Endothelial cell (in vitro differentiated cells): Measurements from ENCODE around the gene TRAF3. TPM values are rescaled to one million over a fixed set of nuclear protein-coding genes. Genes with fewer than 3 reads are reported as not detected.

Experiments
- DNase-seq: peaks from one replicate; pipeline ENCODE4 v3.0.0; 2021; ENCODE audit warnings: low spot score
- H3K27ac Mint-ChIP-seq: one replicate; pipeline ENCODE4 v1.8.0; 2021; ENCODE audit warnings: mixed read lengths, inconsistent platforms; ENCODE audit not compliant: unreplicated experiment
- H3K27me3 Mint-ChIP-seq: one replicate; pipeline ENCODE4 v1.8.0; 2021; ENCODE audit warnings: mild to moderate bottlenecking, moderate library complexity, mixed read lengths, inconsistent platforms; ENCODE audit not compliant: unreplicated experiment
- H3K36me3 Mint-ChIP-seq: one replicate; pipeline ENCODE4 v1.8.0; 2021; ENCODE audit warnings: mild to moderate bottlenecking, low read depth, mixed read lengths, inconsistent platforms; ENCODE audit not compliant: unreplicated experiment
- H3K4me1 Mint-ChIP-seq: one replicate; pipeline ENCODE4 v1.8.0; 2021; ENCODE audit warnings: mild to moderate bottlenecking, mixed read lengths, inconsistent platforms; ENCODE audit not compliant: unreplicated experiment
- H3K4me3 Mint-ChIP-seq: one replicate; pipeline ENCODE4 v1.8.0; 2021; ENCODE audit warnings: mild to moderate bottlenecking, mixed read lengths, inconsistent platforms; ENCODE audit not compliant: unreplicated experiment
- H3K9me3 Mint-ChIP-seq: one replicate; pipeline ENCODE4 v1.8.0; 2021; ENCODE audit warnings: mixed read lengths, inconsistent platforms; ENCODE audit not compliant: unreplicated experiment
- total RNA-seq: library from RNA; stranded (reverse); fragmentation: NEBNext Ultra II Directional; extraction: Animal tissue kit (Norgen Biotek cat#: 25700); gene quantifications from one replicate; pipeline ENCODE4 v1.2.1, GENCODE V29; 2021; ENCODE audit not compliant: unreplicated experiment
- TF ChIP-seq, protein P1 (sequence below): fragments of 200-600 bp; sonication (generic); IDR thresholded peaks from one replicate; pipeline ENCODE4 v1.5.0; 2021; ENCODE audit warnings: antibody characterized with exemption; ENCODE audit not compliant: unreplicated experiment

The TRAF3 gene
- total RNA-seq, 1 donor from 2014 or later, result 9.7 TPM

DNA sequence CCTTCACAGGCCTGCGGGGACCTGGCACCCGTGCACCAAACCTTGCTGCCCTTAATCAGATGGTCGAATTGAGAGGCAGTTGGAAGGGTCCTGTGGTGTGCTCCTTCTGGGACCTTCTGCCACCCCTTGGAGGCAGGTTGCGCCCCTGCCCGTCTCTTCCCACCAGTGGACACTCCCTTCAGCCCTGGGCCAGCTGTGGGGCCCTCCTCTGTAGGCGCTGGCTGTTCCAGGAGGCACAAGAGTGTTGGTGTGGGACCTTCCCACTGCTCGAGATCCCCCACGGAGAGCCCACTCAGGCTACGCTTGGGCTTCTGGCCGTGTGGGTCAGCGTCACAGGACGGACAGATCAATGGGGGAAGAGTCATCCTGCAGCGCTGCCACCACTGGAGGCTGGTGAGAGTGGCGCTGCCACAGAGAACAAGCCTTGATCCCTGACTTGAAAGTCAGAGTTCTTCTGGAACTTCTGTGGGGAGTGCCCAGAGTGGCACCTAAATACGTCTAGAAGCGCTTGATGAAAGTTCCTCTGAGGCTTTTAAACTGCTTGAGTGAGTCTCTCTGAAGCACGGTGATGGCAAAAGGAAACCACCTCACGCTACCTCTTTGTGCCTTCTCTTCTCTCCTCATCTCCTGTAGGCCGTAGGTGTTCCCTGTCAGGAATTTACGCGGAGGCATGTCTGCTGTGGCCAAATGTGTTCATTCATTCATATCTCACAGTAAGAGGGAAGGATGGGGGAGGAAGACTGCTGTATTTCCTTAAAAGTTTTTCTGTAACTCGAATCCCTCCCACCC is 48.3 kb downstream of the TRAF3 start:
- Mint-ChIP-seq H3K27ac (no peak overlapping the region), H3K4me1 (no peaks in the 10 kb centered on the region), H3K27me3 (peaks cover 6% of the 10 kb centered on the region), H3K4me3 (no peak overlapping the region), H3K36me3 (no peaks in the 10 kb centered on the region), H3K9me3 (no peaks in the 10 kb centered on the region)
- TF ChIP-seq, protein P1, sequence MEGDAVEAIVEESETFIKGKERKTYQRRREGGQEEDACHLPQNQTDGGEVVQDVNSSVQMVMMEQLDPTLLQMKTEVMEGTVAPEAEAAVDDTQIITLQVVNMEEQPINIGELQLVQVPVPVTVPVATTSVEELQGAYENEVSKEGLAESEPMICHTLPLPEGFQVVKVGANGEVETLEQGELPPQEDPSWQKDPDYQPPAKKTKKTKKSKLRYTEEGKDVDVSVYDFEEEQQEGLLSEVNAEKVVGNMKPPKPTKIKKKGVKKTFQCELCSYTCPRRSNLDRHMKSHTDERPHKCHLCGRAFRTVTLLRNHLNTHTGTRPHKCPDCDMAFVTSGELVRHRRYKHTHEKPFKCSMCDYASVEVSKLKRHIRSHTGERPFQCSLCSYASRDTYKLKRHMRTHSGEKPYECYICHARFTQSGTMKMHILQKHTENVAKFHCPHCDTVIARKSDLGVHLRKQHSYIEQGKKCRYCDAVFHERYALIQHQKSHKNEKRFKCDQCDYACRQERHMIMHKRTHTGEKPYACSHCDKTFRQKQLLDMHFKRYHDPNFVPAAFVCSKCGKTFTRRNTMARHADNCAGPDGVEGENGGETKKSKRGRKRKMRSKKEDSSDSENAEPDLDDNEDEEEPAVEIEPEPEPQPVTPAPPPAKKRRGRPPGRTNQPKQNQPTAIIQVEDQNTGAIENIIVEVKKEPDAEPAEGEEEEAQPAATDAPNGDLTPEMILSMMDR, result no peak
- no peak for DNase-seq

DNA sequence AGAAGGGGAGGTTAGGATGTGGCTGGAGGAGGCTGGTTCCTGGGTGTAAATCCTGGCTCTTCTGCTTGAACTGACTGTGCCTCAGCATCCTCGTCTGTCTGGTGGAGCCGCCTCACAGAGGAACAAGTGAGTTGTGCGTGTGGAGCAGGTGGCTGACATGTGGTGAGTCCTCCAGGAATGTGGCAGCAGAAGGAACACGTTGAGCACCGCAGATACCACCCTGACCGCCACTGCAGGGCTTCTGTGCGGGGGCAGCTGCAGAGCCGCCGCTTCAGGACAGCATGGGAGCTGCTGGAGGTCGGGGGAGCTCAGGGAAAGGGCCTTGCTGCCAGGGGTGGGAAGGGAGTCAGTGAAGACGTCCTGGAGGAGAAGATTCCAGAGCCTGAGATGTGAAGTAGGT is 48.9 kb downstream of the TRAF3 start:
- H3K4me1 Mint-ChIP-seq, result no peaks in the 10 kb centered on the region
- H3K27ac Mint-ChIP-seq, result no peak overlapping the region
- peaks cover 6% of the 10 kb centered on the region for H3K27me3 Mint-ChIP-seq
- H3K4me3 Mint-ChIP-seq, result no peak overlapping the region
- DNase-seq, result no peak
- TF ChIP-seq, protein P1, result no peak
- no peaks in the 10 kb centered on the region for H3K36me3 Mint-ChIP-seq
- H3K9me3 Mint-ChIP-seq, result no peaks in the 10 kb centered on the region

DNA sequence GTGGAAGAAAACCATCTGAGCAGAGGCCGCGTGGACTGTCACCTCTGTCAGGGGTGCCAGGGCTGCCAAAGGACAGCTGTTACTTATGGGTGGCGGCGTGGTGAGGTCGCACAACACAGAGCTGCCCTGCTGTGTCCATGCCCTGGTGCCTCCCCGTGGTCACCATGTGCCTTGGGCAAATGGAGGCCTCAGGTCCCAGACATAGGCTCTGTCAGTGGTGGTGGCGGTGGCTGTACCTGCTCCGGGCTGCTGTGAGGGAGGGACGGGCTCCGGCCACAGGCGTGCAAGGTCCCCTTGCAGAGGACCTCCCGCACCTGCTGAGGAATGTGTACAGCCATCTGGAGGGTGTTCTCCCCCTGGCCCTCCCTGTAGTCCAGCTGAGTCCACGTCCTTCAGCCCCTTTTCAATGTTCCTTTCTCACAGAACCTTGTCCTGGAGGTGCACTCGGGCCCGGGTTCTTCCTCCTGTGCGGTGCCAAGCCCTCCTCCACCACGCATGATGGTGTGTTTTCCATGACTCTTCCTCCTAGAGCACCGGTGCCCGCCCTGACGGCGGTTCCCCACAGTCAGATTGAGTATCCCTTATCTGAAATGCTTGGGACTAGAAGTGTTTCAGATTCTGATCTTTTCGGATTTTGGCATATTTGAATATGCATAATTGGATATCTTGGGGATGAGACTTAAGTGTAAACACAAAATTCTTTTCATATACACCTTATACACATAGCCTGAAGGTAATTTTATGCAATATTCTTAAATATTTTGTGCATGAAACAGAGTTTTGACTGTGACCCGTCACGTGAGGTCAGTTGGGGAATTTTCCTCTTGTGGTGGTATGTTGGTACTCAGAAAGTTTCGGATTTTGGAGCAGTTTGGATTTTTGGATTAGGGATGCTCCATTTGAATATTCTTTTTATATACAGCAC is 49.8 kb downstream of the TRAF3 start:
- Mint-ChIP-seq H3K4me1 (no peaks in the 10 kb centered on the region), H3K27ac (no peak overlapping the region), H3K36me3 (no peaks in the 10 kb centered on the region), H3K27me3 (peaks cover 6% of the 10 kb centered on the region), H3K4me3 (no peak overlapping the region), H3K9me3 (no peaks in the 10 kb centered on the region)
- DNase-seq, result no peak
- TF ChIP-seq, protein P1, result no peak

DNA sequence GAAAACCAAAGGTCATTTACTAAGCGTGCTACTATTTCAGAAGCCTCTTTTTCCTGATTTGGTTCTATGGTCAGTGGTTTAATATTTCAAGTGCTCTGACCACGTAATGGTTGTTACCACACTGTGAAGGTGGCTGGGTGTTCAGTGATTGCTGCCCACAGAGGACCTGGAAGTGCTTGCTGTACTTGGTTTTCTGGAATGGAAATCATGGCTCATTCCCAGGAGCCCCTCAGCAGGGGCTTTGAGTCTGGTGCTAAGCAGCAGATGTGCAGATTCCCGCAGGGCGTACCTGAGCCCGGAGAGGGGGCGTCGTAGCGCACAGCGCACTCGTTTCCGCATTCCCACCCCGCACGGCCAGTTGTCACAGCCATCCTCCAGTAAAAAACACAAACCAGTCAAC is 50.5 kb downstream of the TRAF3 start:
- Mint-ChIP-seq H3K27ac (no peak overlapping the region), H3K27me3 (peaks cover 6% of the 10 kb centered on the region), H3K36me3 (no peaks in the 10 kb centered on the region), H3K4me1 (no peaks in the 10 kb centered on the region), H3K4me3 (no peak overlapping the region), H3K9me3 (no peaks in the 10 kb centered on the region)
- TF ChIP-seq, protein P1, result no peak
- DNase-seq, result no peak

DNA sequence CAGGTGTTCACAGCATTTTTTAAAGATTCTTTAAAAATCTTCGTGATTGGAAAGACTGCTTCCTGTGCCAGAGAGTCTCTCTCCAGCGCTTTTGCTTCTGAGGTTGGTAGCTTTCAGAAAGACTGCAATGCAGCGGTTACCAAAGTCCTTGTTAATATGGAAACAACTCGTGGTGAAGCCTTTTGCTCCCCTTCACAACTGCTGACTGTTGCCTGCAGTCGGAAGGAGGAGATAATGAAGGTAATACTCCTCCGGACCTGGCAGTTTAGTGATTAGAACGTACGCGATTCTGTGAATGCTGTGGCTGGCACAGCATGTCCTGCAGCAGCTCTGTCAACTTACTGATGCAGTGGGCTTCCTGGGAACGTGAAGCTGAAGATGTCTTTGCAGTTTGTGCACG is 50.9 kb downstream of the TRAF3 start:
- H3K27ac Mint-ChIP-seq, result no peak overlapping the region
- no peaks in the 10 kb centered on the region for H3K4me1 Mint-ChIP-seq

More for the DNA sequence above, 50.9 kb downstream of the TRAF3 start:
- TF ChIP-seq, protein P1, result no peak
- Mint-ChIP-seq H3K36me3 (no peaks in the 10 kb centered on the region), H3K4me3 (no peak overlapping the region), H3K9me3 (no peaks in the 10 kb centered on the region), H3K27me3 (peaks cover 6% of the 10 kb centered on the region)
- no peak for DNase-seq
